Measurements from ENCODE around the gene MIA.

DNA sequence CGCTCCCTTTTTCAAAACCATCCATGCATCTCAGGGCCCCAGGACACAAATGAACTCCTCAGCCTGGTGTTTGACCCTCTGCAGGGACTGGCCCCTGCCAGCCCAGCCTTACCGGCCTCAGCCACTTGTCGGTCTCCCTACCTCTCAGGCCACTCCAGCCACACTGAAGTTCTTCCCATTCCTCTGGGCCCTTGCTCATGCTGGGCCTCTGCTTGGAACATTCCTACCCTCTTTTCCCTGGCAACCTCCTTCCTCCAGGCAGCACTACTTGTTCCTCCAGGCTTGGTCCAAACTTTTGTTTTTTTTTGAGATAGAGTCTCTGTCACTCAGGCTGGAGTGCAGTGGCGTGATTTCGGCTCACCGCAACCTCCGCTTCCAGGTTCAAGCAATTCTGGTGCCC, 16.0 kb downstream of the MIA start:
- TF ChIP-seq CTCF (IDR thresholded peaks at IDR 0.05) (no peak), POLR2AphosphoS5 (IDR thresholded peaks at IDR 0.05) (no peak)

Measured in breast epithelium (tissue), 3 donors.